Caco-2 (cell line): ENCODE measurements around the gene LRRC28. TPM values are rescaled to one million over a fixed set of nuclear protein-coding genes. Genes with fewer than 3 reads are reported as not detected.

Experiments
- BruUV-seq: library from RNA; stranded (reverse); fragments of 400-500 nt; replicated peaks from 2 replicates; lab custom pipeline; 2021; lab: Mats Ljungman, UMichigan
- CTCF ChIA-PET: fragments of 300-600 bp; sonication (Branson Sonifier 250); formaldehyde crosslinking; loops from one replicate; lab custom pipeline; 2022; ENCODE audit warnings: antibody characterized with exemption; lab: Charles Lee
- POLR2A ChIA-PET: fragments of 300-600 bp; sonication (Branson Sonifier 250); formaldehyde crosslinking; loops from one replicate; lab custom pipeline; 2022; ENCODE audit warnings: antibody characterized with exemption; lab: Charles Lee
- DNase-seq, 2 experiments: peaks; one replicate each; pipeline versions ENCODE4 v3.0.0 to v3.0.0-alpha.2; 2020 to 2022
- H3K27me3 ChIP-seq: replicated peaks from 2 replicates; pipeline ENCODE4 v1.6.0; 2011; ENCODE audit warnings: low read length; ENCODE audit not compliant: control insufficient read depth, insufficient read depth
- H3K36me3 ChIP-seq: 2 replicates; pipeline ENCODE4 v1.5.1; 2011; ENCODE audit warnings: low read length; ENCODE audit not compliant: control insufficient read depth, insufficient read depth
- H3K4me1 ChIP-seq: fragments of 250-450 bp; sonication (Bioruptor Pico); 2 replicates; pipeline ENCODE4 v1.5.1; 2020; ENCODE audit warnings: mild to moderate bottlenecking
- H3K4me3 ChIP-seq: 2 replicates; pipeline ENCODE4 v1.5.1; 2011; ENCODE audit warnings: low read depth, mild to moderate bottlenecking, control low read depth, low read length
- H3K9me3 ChIP-seq: fragments of 250-450 bp; sonication (Bioruptor Pico); 2 replicates; pipeline ENCODE4 v1.5.1; 2020; ENCODE audit warnings: mild to moderate bottlenecking, moderate library complexity
- H3K27ac Mint-ChIP-seq: one replicate; pipeline ENCODE4 v1.8.0; 2022; ENCODE audit warnings: mixed read lengths; ENCODE audit not compliant: unreplicated experiment
- H3K27me3 Mint-ChIP-seq: one replicate; pipeline ENCODE4 v1.8.0; 2022; ENCODE audit warnings: mixed read lengths; ENCODE audit not compliant: insufficient read depth, unreplicated experiment
- H3K36me3 Mint-ChIP-seq: one replicate; pipeline ENCODE4 v1.8.0; 2022; ENCODE audit warnings: mild to moderate bottlenecking, mixed read lengths; ENCODE audit not compliant: insufficient read depth, unreplicated experiment
- H3K4me1 Mint-ChIP-seq: one replicate; pipeline ENCODE4 v1.8.0; 2022; ENCODE audit warnings: low read depth, mixed read lengths; ENCODE audit not compliant: unreplicated experiment
- H3K4me3 Mint-ChIP-seq: one replicate; pipeline ENCODE4 v1.8.0; 2022; ENCODE audit warnings: mild to moderate bottlenecking, moderate library complexity, mixed read lengths; ENCODE audit not compliant: unreplicated experiment
- H3K9me3 Mint-ChIP-seq: one replicate; pipeline ENCODE4 v1.8.0; 2022; ENCODE audit warnings: mixed read lengths; ENCODE audit not compliant: unreplicated experiment
- CTCF ChIP-seq, 2 experiments: fragments of 200-600 bp in 1 of 2; IDR thresholded peaks; 1 replicate in 1 of 2; 2 replicates in 1 of 2; pipeline versions ENCODE4 v1.5.1 to v1.8.0; 2011 to 2022; ENCODE audit warnings: antibody characterized with exemption in 1 of 2, control low read depth in 1 of 2, inconsistent platforms in 1 of 2, low read depth in 1 of 2, low read length in 1 of 2, mild to moderate bottlenecking in 1 of 2, moderate library complexity in 1 of 2; ENCODE audit not compliant: insufficient read depth in 1 of 2, severe bottlenecking in 1 of 2, unreplicated experiment in 1 of 2
- intact Hi-C: fragments of 100-400 bp; cut with micrococcal nuclease; formaldehyde crosslinking; loops from one replicate; pipeline ENCODE4 v1.10.0; 2022; ENCODE audit not compliant: unreplicated experiment
- total RNA-seq: library from RNA; stranded (reverse); gene quantifications from 2 replicates; pipeline ENCODE4 v1.2.3, GENCODE V29; 2022

The LRRC28 gene
- total RNA-seq, 1 experiment from 2014 or later = 17.8 TPM

- intact Hi-C loops = no loop called here
- Mint-ChIP-seq H3K27ac (no peak overlapping the region), H3K4me3 (no peak overlapping the region), H3K36me3 (peaks cover 4% of the 10 kb centered on the region), H3K27me3 (peaks cover under 1% of the 10 kb centered on the region), H3K9me3 (no peaks in the 10 kb centered on the region), H3K4me1 (no peaks in the 10 kb centered on the region)
- POLR2A ChIA-PET = no interaction called here
- Histone ChIP-seq H3K4me3 (no peak overlapping the region), H3K4me1 (no peaks in the 10 kb centered on the region), H3K27me3 (no peaks in the 10 kb centered on the region), H3K36me3 (no peaks in the 10 kb centered on the region), H3K9me3 (no peaks in the 10 kb centered on the region)
- BruUV-seq = no TSS peak
- no peak for TF ChIP-seq CTCF (IDR thresholded peaks at IDR 0.05; ENCODE audit: insufficient read depth in 1 of 2, low read depth in 1 of 2, low read length in 1 of 2, severe bottlenecking in 1 of 2, unreplicated experiment in 1 of 2)
- CTCF ChIA-PET = no interaction called here
- DNase-seq = no peak
Observed at GRCh38 chr15:99433757-99434450, 182.6 kb downstream of the LRRC28 start.

- CTCF ChIA-PET = no interaction called here
- H3K9me3 ChIP-seq = no peaks in the 10 kb centered on the region
Observed at GRCh38 chr15:99434506-99435112, 183.3 kb downstream of the LRRC28 start.

More at GRCh38 chr15:99434506-99435112, 183.3 kb downstream of the LRRC28 start:
- no peak overlapping the region for H3K4me3 ChIP-seq
- POLR2A ChIA-PET = no interaction called here
- Mint-ChIP-seq H3K4me1 (no peaks in the 10 kb centered on the region), H3K36me3 (peaks cover 4% of the 10 kb centered on the region), H3K27ac (no peak overlapping the region), H3K27me3 (no peaks in the 10 kb centered on the region), H3K9me3 (no peaks in the 10 kb centered on the region), H3K4me3 (peak overlapping the region; percentile 56)
- TF ChIP-seq CTCF (IDR thresholded peaks at IDR 0.05; ENCODE audit: insufficient read depth in 1 of 2, low read depth in 1 of 2, low read length in 1 of 2, severe bottlenecking in 1 of 2, unreplicated experiment in 1 of 2) = no peak
- no peaks in the 10 kb centered on the region for H3K36me3 ChIP-seq
- no peaks in the 10 kb centered on the region for H3K4me1 ChIP-seq
- intact Hi-C loops = no loop called here
- no peak for DNase-seq
- BruUV-seq = no TSS peak
- no peaks in the 10 kb centered on the region for H3K27me3 ChIP-seq
